ENCODE results near the gene ATRIP. TPM values are rescaled to one million over a fixed set of nuclear protein-coding genes. Genes with fewer than 3 reads are reported as not detected.

ATRIP gene
- total and polyA plus RNA-seq, 2 experiments from 2014 or later, result 4.3 to 4.5 TPM

DNA sequence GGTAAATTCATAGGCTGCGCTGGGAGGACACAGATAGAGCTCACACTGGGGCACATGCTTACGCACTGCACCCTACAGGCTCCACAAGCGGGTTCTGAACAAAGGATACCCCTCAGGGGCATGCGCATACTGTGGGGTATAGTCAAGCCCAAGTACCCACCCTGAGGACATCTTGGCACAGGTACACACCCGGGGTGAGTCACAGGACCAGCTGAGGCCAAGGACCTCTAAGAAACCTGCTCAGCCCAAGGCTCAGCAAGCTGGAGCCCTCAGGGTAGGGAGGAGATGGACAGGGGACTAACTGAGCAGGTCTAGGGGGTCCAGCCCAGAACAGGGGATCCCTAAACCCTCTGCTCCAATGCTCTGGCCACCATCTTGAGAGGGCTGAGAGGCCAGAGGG, 54.1 kb downstream of the ATRIP start:
- no peak for DNase-seq (ENCODE audit: low spot score)
- Histone ChIP-seq H3K36me3 (replicated peaks; ENCODE audit: insufficient read depth, low read depth) (no peaks in the 10 kb centered on the region), H3K79me2 (peaks cover 13% of the 10 kb centered on the region), H3K4me3 (no peak overlapping the region), H3K27ac (no peak overlapping the region), H3K4me2 (no peak overlapping the region), H3K27me3 (no peaks in the 10 kb centered on the region), H3K9me2 (replicated peaks; ENCODE audit: insufficient read depth) (no peaks in the 10 kb centered on the region), H2AFZ (no peak overlapping the region), H4K20me1 (ENCODE audit: insufficient read depth, poor library complexity, severe bottlenecking) (no peaks in the 10 kb centered on the region), H3K4me1 (ENCODE audit: insufficient read depth) (peaks cover 13% of the 10 kb centered on the region), H3K9me3 (ENCODE audit: low read depth) (no peaks in the 10 kb centered on the region)
- TF ChIP-seq CTCF (IDR thresholded peaks at IDR 0.05; ENCODE audit: poor library complexity) (no peak), EZH2 (IDR thresholded peaks at IDR 0.05; ENCODE audit: borderline replicate concordance) (no peak), EZH2phosphoT487 (IDR thresholded peaks at IDR 0.05; ENCODE audit: low read depth, severe bottlenecking, unreplicated experiment) (no peak)
- WGBS (ENCODE audit: low lambda C conversion rate, missing lambda C conversion rate), result 99% methylated on average over 5 of the region's 5 CpGs

- DNase-seq (ENCODE audit: low spot score), result no peak
- Histone ChIP-seq H3K9me2 (replicated peaks; ENCODE audit: insufficient read depth) (no peaks in the 10 kb centered on the region), H2AFZ (no peak overlapping the region), H4K20me1 (ENCODE audit: insufficient read depth, poor library complexity, severe bottlenecking) (no peaks in the 10 kb centered on the region), H3K27me3 (no peaks in the 10 kb centered on the region), H3K9me3 (ENCODE audit: low read depth) (no peaks in the 10 kb centered on the region), H3K79me2 (peaks cover 13% of the 10 kb centered on the region), H3K4me1 (ENCODE audit: insufficient read depth) (peaks cover 13% of the 10 kb centered on the region), H3K4me3 (no peak overlapping the region), H3K4me2 (no peak overlapping the region), H3K36me3 (replicated peaks; ENCODE audit: insufficient read depth, low read depth) (no peaks in the 10 kb centered on the region), H3K27ac (no peak overlapping the region)
- no peak for TF ChIP-seq EZH2 (IDR thresholded peaks at IDR 0.05; ENCODE audit: borderline replicate concordance)
- 89% methylated on average over 7 of the region's 7 CpGs for WGBS (ENCODE audit: low lambda C conversion rate, missing lambda C conversion rate)
These were observed 54.7 kb downstream of the ATRIP start for GRCh38 chr3:48501196-48501595.

DNA sequence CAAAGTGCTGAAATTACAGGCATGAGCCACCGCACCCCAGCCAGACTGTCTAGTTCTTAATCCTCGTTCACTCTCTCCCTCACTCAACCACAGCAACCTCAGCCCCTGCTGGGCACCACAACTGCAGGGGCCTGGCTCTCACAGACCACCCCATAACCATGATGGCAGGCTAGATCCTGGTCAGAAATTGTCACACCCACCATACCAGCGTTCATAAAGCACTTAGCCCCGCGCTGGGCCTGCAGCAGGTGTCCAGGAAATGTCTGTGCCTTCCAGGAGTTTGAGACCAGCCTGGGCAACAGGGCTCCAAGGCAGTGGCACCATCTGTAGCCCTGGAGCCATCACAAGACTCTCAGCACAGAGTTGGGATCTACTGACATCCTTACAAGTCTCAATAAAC, 55.6 kb downstream of the ATRIP start:
- Histone ChIP-seq H3K9me2 (replicated peaks; ENCODE audit: insufficient read depth) (no peaks in the 10 kb centered on the region), H4K20me1 (ENCODE audit: insufficient read depth, poor library complexity, severe bottlenecking) (no peaks in the 10 kb centered on the region), H3K79me2 (peaks cover 13% of the 10 kb centered on the region), H3K36me3 (replicated peaks; ENCODE audit: insufficient read depth, low read depth) (no peaks in the 10 kb centered on the region), H3K27me3 (no peaks in the 10 kb centered on the region), H3K4me3 (no peak overlapping the region), H2AFZ (no peak overlapping the region), H3K4me2 (no peak overlapping the region), H3K27ac (no peak overlapping the region), H3K9me3 (ENCODE audit: low read depth) (no peaks in the 10 kb centered on the region), H3K4me1 (ENCODE audit: insufficient read depth) (peaks cover 13% of the 10 kb centered on the region)
- no peak for DNase-seq (ENCODE audit: low spot score)
- 92% methylated on average over 5 of the region's 5 CpGs for WGBS (ENCODE audit: low lambda C conversion rate, missing lambda C conversion rate)
- TF ChIP-seq CTCF (IDR thresholded peaks at IDR 0.05; ENCODE audit: poor library complexity) (no peak), EZH2phosphoT487 (IDR thresholded peaks at IDR 0.05; ENCODE audit: low read depth, severe bottlenecking, unreplicated experiment) (no peak), EZH2 (IDR thresholded peaks at IDR 0.05; ENCODE audit: borderline replicate concordance) (no peak)

DNA sequence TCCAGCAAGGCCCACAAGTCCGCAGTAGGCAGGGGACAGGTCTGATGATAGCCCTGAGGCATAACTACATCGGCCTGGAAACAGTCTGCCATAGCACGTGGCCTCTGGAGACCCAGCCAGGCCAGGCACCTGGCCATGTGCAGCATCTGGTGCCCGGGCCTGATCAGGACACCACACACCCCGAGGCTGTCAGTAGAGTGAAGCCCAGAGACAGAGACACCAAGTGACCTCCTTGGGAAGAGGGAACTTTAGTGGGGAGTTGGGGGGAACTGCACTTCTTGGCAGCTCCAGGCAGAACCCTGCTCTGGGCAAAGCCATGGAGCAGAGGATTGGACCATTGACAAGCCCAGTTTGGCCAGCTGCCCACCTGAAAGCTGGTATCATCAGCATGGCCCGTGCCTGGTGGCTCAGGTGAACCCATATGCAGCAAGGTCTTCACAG, 56.2 kb downstream of the ATRIP start:
- no peak for DNase-seq (ENCODE audit: low spot score)
- peak overlapping the region; percentile 99 for H3K4me2 ChIP-seq
- H3K36me3 ChIP-seq (replicated peaks; ENCODE audit: insufficient read depth, low read depth), result no peaks in the 10 kb centered on the region
- H3K79me2 ChIP-seq, result peaks cover 13% of the 10 kb centered on the region
- H3K27me3 ChIP-seq, result no peaks in the 10 kb centered on the region
- no peaks in the 10 kb centered on the region for H4K20me1 ChIP-seq (ENCODE audit: insufficient read depth, poor library complexity, severe bottlenecking)
- peak overlapping the region; percentile 86 for H3K27ac ChIP-seq
- no peak overlapping the region for H2AFZ ChIP-seq
- no peaks in the 10 kb centered on the region for H3K9me3 ChIP-seq (ENCODE audit: low read depth)
- WGBS (ENCODE audit: low lambda C conversion rate, missing lambda C conversion rate), result 87% methylated on average over 6 of the region's 6 CpGs
- peaks cover 13% of the 10 kb centered on the region for H3K4me1 ChIP-seq (ENCODE audit: insufficient read depth)
- no peaks in the 10 kb centered on the region for H3K9me2 ChIP-seq (replicated peaks; ENCODE audit: insufficient read depth)
- TF ChIP-seq EZH2 (IDR thresholded peaks at IDR 0.05; ENCODE audit: borderline replicate concordance) (no peak), CTCF (IDR thresholded peaks at IDR 0.05; ENCODE audit: poor library complexity) (no peak), EZH2phosphoT487 (IDR thresholded peaks at IDR 0.05; ENCODE audit: low read depth, severe bottlenecking, unreplicated experiment) (no peak)
- H3K4me3 ChIP-seq, result no peak overlapping the region
